Panc1 (cell line): ENCODE data around the gene DZIP1. TPM values are rescaled to one million over a fixed set of nuclear protein-coding genes. Genes with fewer than 3 reads are reported as not detected.

Experiments used
- ATAC-seq: fragments of 200-7000 bp; cut with Tn5 transposase; 2 replicates; pipeline ENCODE4 v1.9.1; 2020; ENCODE audit warnings: mild to moderate bottlenecking, moderate library complexity
- BruUV-seq: library from RNA; stranded (reverse); fragments of 400-500 nt; replicated peaks from 2 replicates; lab custom pipeline; 2021; lab: Mats Ljungman, UMichigan
- CTCF ChIA-PET: fragments of 300-600 bp; sonication (Branson Sonifier 250); formaldehyde crosslinking; loops from one replicate; lab custom pipeline; 2022; ENCODE audit warnings: antibody characterized with exemption; lab: Charles Lee
- POLR2A ChIA-PET: fragments of 300-600 bp; sonication (Branson Sonifier 250); formaldehyde crosslinking; loops from one replicate; lab custom pipeline; 2022; ENCODE audit warnings: antibody characterized with exemption; lab: Charles Lee
- DNase-seq: peaks from one replicate; pipeline ENCODE4 v3.0.0-alpha.2; 2010; ENCODE audit warnings: low read depth, low spot score
- H3K27ac ChIP-seq: 2 replicates; pipeline ENCODE4 v1.5.1; 2011; ENCODE audit warnings: mild to moderate bottlenecking, low read length, inconsistent platforms
- H3K27me3 ChIP-seq: fragments of 200-500 bp; sonication (Bioruptor generic); 2 replicates; pipeline ENCODE4 v1.6.0; 2014; ENCODE audit warnings: low read length, inconsistent platforms; ENCODE audit not compliant: control insufficient read depth, insufficient read depth
- H3K36me3 ChIP-seq: fragments of 200-500 bp; sonication (Bioruptor generic); 2 replicates; pipeline ENCODE4 v1.5.1; 2014; ENCODE audit warnings: inconsistent platforms, mild to moderate bottlenecking, low read length, moderate library complexity; ENCODE audit not compliant: control insufficient read depth, insufficient read depth
- H3K4me1 ChIP-seq: 2 replicates; pipeline ENCODE4 v1.5.1; 2011; ENCODE audit warnings: inconsistent platforms, mild to moderate bottlenecking, low read length, moderate library complexity; ENCODE audit not compliant: control insufficient read depth, insufficient read depth
- H3K4me3 ChIP-seq, 2 experiments: 2 replicates each; pipeline ENCODE4 v1.5.1; 2011 to 2012; ENCODE audit warnings: low read depth in 2 of 2, low read length in 2 of 2, mild to moderate bottlenecking in 2 of 2, inconsistent platforms in 1 of 2, moderate library complexity in 1 of 2
- H3K9me3 ChIP-seq: fragments of 200-500 bp; sonication (Bioruptor generic); 2 replicates; pipeline ENCODE4 v1.5.1; 2014; ENCODE audit warnings: low read depth, mild to moderate bottlenecking, inconsistent platforms, low read length, moderate library complexity; ENCODE audit not compliant: control insufficient read depth, insufficient read depth
- CTCF ChIP-seq: fragments of 450-650 bp; IDR thresholded peaks from 2 replicates; pipeline ENCODE4 v1.5.1; 2017; ENCODE audit warnings: mild to moderate bottlenecking
- POLR2AphosphoS5 ChIP-seq: IDR thresholded peaks from 2 replicates; pipeline ENCODE4 v1.6.1; 2012; ENCODE audit warnings: mild to moderate bottlenecking, low read depth, low read length, moderate library complexity
- SIN3A ChIP-seq: IDR thresholded peaks from 2 replicates; pipeline ENCODE4 v1.6.1; 2012; ENCODE audit warnings: low read depth, mild to moderate bottlenecking, low read length, moderate library complexity, borderline replicate concordance; ENCODE audit not compliant: insufficient read depth
- TCF7L2 ChIP-seq: IDR thresholded peaks from 2 replicates; pipeline ENCODE4 v1.6.1; 2011; ENCODE audit warnings: mild to moderate bottlenecking, low read depth, low read length, inconsistent platforms
- in situ Hi-C: cut with HindIII; loops from 2 replicates; pipeline ENCODE4 v1.10.0; 2016; ENCODE audit warnings: low sequenced_read_pairs, low pct_unique_long_range_greater_than_20kb
- intact Hi-C: fragments of 100-400 bp; cut with micrococcal nuclease; formaldehyde crosslinking; loops from one replicate; pipeline ENCODE4 v1.10.0; 2022; ENCODE audit not compliant: unreplicated experiment
- total RNA-seq: library from RNA; stranded (reverse); gene quantifications from one replicate; pipeline ENCODE4 v1.2.1, GENCODE V29; 2021; ENCODE audit not compliant: unreplicated experiment
- TF ChIP-seq, protein P1 (sequence below), 2 experiments: IDR thresholded peaks; 2 replicates each; pipeline ENCODE4 v1.6.1; 2011 to 2012; ENCODE audit warnings: low read depth in 2 of 2, control low read depth in 1 of 2, low read length in 1 of 2, mild to moderate bottlenecking in 1 of 2, moderate library complexity in 1 of 2; ENCODE audit not compliant: insufficient read depth in 1 of 2

DZIP1 gene
- total RNA-seq, 1 experiment from 2014 or later: 22.9 TPM

- in situ Hi-C loops (no loop called here), intact Hi-C loops (loop anchor here (10.0 kb wide), 1 partner anchor 158 kb away; no protein-coding TSS in a partner anchor)
- ChIA-PET CTCF (no interaction called here), POLR2A (interaction anchor here (0.7 kb wide), 1 partner anchor 16 kb away, joined by 7 read pairs; no protein-coding TSS in a partner anchor)
- DNase-seq: peak; percentile 43
- BruUV-seq: no TSS peak
- no peaks in the 10 kb centered on the region for H3K9me3 ChIP-seq
- peaks cover 16% of the 10 kb centered on the region; the same call in 1 of the 2 replicates for H3K4me1 ChIP-seq
- H3K4me3 ChIP-seq: peak within 1 kb of the TSS; percentile 58 to 86
- peak; percentile 98 for ATAC-seq
- H3K27me3 ChIP-seq: no peaks in the 10 kb centered on the region
- peak within 1 kb of the TSS; percentile 88 for H3K27ac ChIP-seq
- H3K36me3 ChIP-seq: peaks cover 3% of the 10 kb centered on the region; the same call in 1 of the 2 replicates
- 0 out of 2 replicates have a peak, but pooled peaks have one; percentile 43 for TF ChIP-seq POLR2AphosphoS5
- TF ChIP-seq, protein P1, sequence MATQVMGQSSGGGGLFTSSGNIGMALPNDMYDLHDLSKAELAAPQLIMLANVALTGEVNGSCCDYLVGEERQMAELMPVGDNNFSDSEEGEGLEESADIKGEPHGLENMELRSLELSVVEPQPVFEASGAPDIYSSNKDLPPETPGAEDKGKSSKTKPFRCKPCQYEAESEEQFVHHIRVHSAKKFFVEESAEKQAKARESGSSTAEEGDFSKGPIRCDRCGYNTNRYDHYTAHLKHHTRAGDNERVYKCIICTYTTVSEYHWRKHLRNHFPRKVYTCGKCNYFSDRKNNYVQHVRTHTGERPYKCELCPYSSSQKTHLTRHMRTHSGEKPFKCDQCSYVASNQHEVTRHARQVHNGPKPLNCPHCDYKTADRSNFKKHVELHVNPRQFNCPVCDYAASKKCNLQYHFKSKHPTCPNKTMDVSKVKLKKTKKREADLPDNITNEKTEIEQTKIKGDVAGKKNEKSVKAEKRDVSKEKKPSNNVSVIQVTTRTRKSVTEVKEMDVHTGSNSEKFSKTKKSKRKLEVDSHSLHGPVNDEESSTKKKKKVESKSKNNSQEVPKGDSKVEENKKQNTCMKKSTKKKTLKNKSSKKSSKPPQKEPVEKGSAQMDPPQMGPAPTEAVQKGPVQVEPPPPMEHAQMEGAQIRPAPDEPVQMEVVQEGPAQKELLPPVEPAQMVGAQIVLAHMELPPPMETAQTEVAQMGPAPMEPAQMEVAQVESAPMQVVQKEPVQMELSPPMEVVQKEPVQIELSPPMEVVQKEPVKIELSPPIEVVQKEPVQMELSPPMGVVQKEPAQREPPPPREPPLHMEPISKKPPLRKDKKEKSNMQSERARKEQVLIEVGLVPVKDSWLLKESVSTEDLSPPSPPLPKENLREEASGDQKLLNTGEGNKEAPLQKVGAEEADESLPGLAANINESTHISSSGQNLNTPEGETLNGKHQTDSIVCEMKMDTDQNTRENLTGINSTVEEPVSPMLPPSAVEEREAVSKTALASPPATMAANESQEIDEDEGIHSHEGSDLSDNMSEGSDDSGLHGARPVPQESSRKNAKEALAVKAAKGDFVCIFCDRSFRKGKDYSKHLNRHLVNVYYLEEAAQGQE (IDR thresholded peaks at IDR 0.05; ENCODE audit: insufficient read depth in 1 of 2, low read depth in 2 of 2, low read length in 1 of 2): no peak
- no peak; the same call in 1 of the 2 replicates for TF ChIP-seq SIN3A
Measured at GRCh38 chr13:95676762-95677563, 32.5 kb upstream of the DZIP1 start, which contains the start of gene DNAJC3. DNAJC3 (plus strand) TSS chr13:95677139; CDS start chr13:95677256, 117 bp downstream.

DNA sequence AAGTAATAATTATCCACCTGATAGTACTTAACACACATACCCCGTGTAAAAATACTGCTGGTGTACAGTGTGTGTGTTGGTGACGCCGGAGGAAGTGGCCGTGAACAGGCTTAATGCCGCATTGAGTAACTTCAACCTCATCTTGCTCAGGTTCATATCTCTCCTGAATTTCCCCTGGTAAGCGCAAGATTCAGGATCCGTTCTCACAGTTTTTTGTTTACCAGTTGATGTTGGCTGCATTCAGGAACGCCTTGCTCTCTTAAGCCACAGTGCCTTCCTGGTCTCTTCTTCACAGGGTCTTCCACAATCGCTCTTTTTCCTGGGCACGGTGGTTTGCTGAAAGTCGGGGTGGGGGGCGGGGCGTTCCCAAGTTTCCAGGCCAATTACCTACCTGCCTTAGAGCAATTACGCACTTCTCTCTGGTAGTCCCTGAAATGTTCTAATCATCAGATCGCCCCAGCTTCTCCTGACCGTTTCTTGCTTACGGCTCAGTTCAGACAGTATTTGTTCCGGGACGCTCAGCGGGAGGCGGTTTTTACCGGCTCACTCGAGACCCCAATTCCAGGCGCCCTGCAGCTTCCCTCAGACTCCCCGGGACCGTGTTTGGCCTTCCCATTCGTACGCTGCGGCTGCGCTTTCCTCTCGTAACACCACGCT is 31.7 kb upstream of the DZIP1 start:
- intact Hi-C loops: loop anchor here (10.0 kb wide), 1 partner anchor 159 kb away; no protein-coding TSS in a partner anchor
- TSS peak; percentile 89 for BruUV-seq
- no peak; the same call in 1 of the 2 replicates for ATAC-seq

More for the DNA sequence above, 31.7 kb upstream of the DZIP1 start:
- Histone ChIP-seq H3K27ac (peak overlapping the region; percentile 88), H3K4me1 (peaks cover 16% of the 10 kb centered on the region; the same call in 1 of the 2 replicates), H3K4me3 (peak overlapping the region; percentile 58 to 74), H3K9me3 (no peaks in the 10 kb centered on the region), H3K36me3 (peaks cover 3% of the 10 kb centered on the region; the same call in 1 of the 2 replicates), H3K27me3 (no peaks in the 10 kb centered on the region)
- no peak for DNase-seq
- in situ Hi-C loops: no loop called here
- ChIA-PET POLR2A (interaction anchor here (0.6 to 0.7 kb wide), 2 partner anchors 15 to 561 kb away, joined by 3 to 7 read pairs; no protein-coding TSS in a partner anchor), CTCF (no interaction called here)
- 0 out of 2 replicates have a peak, but pooled peaks have one; percentile 23 for TF ChIP-seq TCF7L2
- TF ChIP-seq SIN3A: 0 out of 2 replicates have a peak, but pooled peaks have one; percentile 27
- TF ChIP-seq CTCF: no peak
